Bronchial epithelial cell (primary cell): ENCODE measurements around the gene MCM8. TPM values are rescaled to one million over a fixed set of nuclear protein-coding genes. Genes with fewer than 3 reads are reported as not detected.

Source experiments
- DNase-seq: peaks from one replicate; pipeline ENCODE4 v3.0.0-alpha.2; 2010; ENCODE audit warnings: low read depth
- FAIRE-seq: peaks from 2 replicates; lab custom pipeline; 2011; peaks lifted over from hg19 to GRCh38; lab: Jason Lieb, UNC
- H3K27me3 ChIP-seq: 2 replicates; pipeline ENCODE4 v1.5.1; 2011; ENCODE audit warnings: low read length; ENCODE audit not compliant: control insufficient read depth, insufficient read depth
- H3K36me3 ChIP-seq: 2 replicates; pipeline ENCODE4 v1.5.1; 2011; ENCODE audit warnings: low read length; ENCODE audit not compliant: control insufficient read depth, insufficient read depth
- H3K4me3 ChIP-seq: 2 replicates; pipeline ENCODE4 v1.5.1; 2011; ENCODE audit warnings: mild to moderate bottlenecking, low read depth, low read length, control low read depth
- CTCF ChIP-seq: IDR thresholded peaks from 2 replicates; pipeline ENCODE4 v1.5.1; 2011; ENCODE audit warnings: mild to moderate bottlenecking, moderate library complexity, low read length, control low read depth, inconsistent platforms; ENCODE audit not compliant: insufficient read depth, severe bottlenecking
- total RNA-seq: library from RNA; depleted of rRNA; stranded (reverse); fragments of >200 nt; gene quantifications from 2 replicates; pipeline ENCODE4 v1.2.1, GENCODE V29; 2014

MCM8 gene
- total RNA-seq, 1 donor from 2014 or later: 2.1 TPM

GRCh38 chr20:5977223-5977622 lies 26.8 kb downstream of the MCM8 start:
- TF ChIP-seq CTCF: no peak
- Histone ChIP-seq H3K27me3 (no peaks in the 10 kb centered on the region), H3K4me3 (no peak overlapping the region), H3K36me3 (peaks cover 1% of the 10 kb centered on the region)
- DNase-seq (peak; percentile 87), FAIRE-seq (no peak)

GRCh38 chr20:5977975-5978374 lies 27.5 kb downstream of the MCM8 start:
- Histone ChIP-seq H3K36me3 (peaks cover 1% of the 10 kb centered on the region), H3K4me3 (no peak overlapping the region), H3K27me3 (no peaks in the 10 kb centered on the region)
- no peak for TF ChIP-seq CTCF
- DNase-seq (no peak), FAIRE-seq (no peak)

- Histone ChIP-seq H3K27me3 (no peaks in the 10 kb centered on the region), H3K36me3 (peaks cover 1% of the 10 kb centered on the region), H3K4me3 (no peak overlapping the region)
- no peak for DNase-seq
- FAIRE-seq: no peak
- TF ChIP-seq CTCF: no peak
Observed at GRCh38 chr20:5979801-5980200, 29.3 kb downstream of the MCM8 start.

- no peak for DNase-seq
- no peak for FAIRE-seq
- Histone ChIP-seq H3K36me3 (peaks cover 1% of the 10 kb centered on the region), H3K4me3 (no peak overlapping the region), H3K27me3 (no peaks in the 10 kb centered on the region)
- TF ChIP-seq CTCF: no peak
Observed at GRCh38 chr20:5980720-5981538, 30.5 kb downstream of the MCM8 start.

GRCh38 chr20:5987383-5987782 lies 36.9 kb downstream of the MCM8 start:
- FAIRE-seq (no peak), DNase-seq (no peak)
- no peaks in the 10 kb centered on the region for H3K36me3 ChIP-seq
- H3K27me3 ChIP-seq: no peaks in the 10 kb centered on the region
- no peak overlapping the region for H3K4me3 ChIP-seq
- no peak for TF ChIP-seq CTCF
